NCI-H526 treated with DMSO at 0.1 percent for 48 hours (cell line): Measurements from ENCODE around the gene FXR1.
"Not testable (repeated sequence)": the region's sequence is repeated elsewhere in the genome, so short reads cannot be mapped to it uniquely, and the experiment has no call there.

Experiments used
- DNase-seq: peaks from one replicate; lab custom pipeline; 2025; lab: John Stamatoyannopoulos, UW

Gene FXR1

DNA sequence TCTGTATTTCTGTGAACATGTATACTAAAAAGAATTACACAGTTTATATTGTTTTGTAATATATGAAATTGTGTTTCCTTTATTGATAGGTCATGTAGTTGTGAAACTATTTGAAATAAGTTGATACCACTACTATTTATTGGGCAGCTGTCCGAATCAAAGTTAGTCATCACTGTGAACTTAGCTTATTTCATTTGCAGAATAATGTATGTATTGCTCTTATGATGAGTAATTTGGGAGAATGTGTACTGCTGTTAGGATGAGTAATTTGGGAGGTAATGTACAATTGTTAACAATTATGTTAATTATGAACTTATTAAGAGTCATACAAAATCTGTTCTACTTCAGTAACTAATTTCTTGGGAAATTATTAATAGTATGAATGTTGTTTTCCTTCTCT lies 22.2 kb downstream of the FXR1 start:
- DNase-seq, result no peak

DNA sequence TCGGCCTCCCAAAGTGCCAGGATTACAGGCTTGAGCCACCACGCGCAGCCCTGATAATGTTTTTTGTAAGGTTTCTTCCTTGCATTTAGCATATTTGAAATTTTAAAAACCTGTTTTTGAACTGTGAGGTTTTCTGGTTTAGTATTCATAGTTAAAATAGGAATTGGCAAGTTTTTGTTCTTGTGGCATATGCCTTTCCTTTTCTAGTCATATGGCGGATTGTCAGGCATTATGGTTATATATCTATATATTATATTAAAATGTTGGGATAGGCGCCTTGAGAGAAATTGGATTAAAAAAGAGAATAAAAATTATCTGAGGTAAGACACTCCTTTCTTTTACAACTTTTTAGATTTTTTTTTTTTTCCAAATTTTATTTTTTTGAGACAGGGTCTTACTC lies 28.4 kb downstream of the FXR1 start:
- DNase-seq, result no peak

DNA sequence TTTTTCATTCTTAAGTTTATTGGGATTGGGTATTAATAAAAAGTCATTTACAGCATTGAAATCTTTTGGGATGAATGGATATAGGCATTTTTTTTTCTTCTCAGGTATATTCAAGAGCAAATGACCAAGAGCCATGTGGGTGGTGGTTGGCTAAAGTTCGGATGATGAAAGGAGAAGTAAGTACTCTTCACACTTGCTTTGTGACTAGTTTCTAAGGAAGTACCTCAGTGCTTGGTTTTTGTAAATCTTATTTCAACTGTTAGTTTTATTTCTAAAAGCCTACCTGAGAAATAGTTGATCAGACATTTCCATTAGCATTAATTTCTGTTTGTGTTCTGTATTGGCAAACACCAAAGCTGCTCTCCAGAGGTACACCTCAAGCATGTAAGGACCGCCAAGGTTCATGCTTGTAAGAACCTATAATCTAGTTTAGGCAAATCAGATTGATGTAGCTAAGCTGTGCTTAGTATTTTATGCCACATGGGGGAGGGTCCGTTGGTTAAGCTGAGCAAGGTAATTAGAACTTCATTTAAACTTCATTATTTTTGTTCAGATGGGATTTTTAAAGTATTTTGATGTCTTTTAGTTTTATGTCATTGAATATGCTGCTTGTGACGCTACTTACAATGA lies 35.4 kb downstream of the FXR1 start:
- DNase-seq, result no peak

DNA sequence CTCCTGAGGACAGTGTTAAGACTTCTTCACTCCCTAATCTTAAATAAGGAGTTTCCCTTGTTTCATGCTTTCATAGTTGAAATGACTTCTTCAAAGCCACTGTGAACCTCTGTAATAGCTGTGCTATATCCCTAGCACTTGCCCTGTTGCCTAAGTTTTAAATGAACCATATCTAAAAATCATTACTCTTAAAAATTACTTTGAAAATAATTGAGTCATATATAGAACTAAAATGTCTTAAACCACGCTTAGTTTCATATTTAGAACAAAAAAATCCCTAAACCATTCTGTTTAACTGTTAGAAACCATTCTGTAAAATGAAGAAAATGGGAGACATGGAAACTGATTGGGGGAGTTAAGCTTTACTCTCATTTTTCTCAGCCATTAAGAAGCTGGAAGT lies 47.2 kb downstream of the FXR1 start:
- no peak for DNase-seq

DNA sequence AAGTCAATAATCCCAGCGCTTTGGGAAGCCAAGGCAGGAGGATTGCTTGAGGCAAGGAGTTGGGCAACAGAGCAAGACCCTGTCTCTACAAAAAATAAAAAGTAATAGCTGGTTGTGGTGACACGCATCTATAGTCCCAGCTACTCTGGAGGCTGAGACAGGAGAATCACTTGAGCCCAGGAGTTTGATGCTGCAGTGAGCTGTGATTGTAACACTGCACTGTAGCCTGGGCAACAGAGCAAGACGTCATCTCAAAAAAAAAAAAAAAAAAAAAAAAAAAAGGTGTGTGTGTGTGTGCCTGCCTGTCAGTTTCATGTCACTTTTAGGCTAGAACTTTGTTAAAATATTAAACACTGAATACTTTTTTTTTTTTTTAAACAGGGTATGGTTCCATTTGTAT lies 48.6 kb downstream of the FXR1 start:
- DNase-seq, result no peak

DNA sequence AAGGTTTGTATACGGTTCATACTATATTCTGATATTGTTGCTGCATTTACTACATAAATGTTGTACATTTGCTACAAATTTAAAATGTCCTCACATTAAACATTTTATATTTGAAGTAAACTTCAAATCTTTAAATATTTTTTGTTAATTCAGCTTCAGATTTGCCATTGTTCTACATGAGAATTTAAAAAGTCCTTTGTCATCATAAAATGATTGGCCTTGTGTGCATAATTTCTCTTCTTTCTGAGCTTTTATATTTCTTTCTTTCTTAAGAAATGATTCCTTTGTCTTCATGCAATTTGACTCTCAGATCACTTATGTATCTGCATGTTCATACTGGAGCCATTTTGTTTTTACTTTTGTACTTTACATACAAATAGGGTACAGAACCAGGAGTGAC lies 49.1 kb downstream of the FXR1 start:
- no peak for DNase-seq

DNA sequence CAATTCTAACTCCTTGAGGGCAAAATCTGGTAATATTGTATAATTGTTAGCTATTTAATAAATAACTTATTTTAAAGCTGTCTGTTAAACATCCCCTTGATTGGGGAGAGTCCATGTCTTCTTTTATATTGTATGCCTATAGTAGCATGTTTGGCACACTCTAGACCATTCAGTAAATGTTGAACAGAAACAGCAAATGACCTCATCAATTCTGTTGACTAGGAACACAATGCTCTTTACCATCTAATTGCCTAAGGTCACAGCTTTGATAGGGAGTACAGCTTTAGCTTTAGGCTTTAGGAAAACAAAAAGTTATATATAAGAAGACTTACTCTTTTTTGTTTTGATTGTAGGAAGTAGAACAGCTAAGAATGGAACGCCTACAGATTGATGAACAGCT lies 50.1 kb downstream of the FXR1 start:
- no peak for DNase-seq

DNA sequence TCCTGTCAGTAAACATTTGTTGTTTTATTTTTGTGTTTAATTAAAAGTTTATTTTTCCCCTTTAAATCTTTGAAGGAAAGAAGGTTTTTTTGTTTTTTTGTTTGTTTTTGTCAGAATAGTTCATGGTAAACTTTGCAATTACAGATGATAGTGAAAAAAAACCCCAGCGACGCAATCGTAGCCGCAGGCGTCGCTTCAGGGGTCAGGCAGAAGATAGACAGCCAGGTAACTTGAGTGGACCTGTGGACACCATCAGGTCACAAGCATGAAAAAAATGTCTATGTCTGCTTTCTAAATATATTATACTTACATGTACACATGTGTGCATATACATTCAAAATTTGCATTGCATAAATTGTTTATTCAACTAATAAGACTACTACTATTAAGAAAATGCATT lies 58.5 kb downstream of the FXR1 start:
- DNase-seq, result no peak

DNA sequence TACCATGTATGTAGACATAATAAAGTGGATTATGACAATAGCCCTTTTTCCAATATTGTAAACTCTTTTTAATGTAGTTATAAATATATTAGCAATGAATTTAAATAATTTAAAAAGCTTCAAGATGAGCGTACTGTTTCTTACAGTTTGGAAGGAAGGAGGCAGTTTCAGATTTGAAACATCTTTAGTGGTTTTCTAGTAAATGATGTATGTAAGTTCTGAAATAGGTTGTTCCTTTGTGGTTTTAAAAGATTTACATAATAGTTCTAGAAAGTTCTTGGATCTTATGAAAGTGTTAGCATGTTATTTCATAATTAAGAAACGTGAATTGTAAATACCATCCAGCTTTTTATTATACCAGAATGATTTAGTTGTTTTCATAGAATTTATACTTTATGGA lies 61.1 kb downstream of the FXR1 start:
- no peak for DNase-seq

DNA sequence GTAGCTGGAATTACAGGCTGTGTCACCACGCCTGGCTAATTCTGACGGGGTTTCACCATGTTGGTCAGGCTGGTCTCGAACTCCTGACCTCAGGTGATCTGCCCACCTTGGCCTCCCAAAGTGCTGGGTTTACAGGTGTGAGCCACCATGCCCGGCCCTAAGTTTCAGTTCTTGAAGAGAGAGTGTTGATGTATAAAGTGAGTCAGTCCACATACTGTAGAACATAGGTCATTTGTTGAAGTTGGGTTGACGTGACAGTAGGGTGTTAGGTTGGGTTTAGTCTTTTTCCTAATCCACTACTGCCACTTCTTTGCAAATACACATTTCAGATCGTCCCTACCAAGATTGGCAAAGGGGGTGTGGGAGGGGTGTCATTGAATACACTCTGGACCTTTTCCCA lies 61.8 kb downstream of the FXR1 start:
- DNase-seq, result no peak

DNA sequence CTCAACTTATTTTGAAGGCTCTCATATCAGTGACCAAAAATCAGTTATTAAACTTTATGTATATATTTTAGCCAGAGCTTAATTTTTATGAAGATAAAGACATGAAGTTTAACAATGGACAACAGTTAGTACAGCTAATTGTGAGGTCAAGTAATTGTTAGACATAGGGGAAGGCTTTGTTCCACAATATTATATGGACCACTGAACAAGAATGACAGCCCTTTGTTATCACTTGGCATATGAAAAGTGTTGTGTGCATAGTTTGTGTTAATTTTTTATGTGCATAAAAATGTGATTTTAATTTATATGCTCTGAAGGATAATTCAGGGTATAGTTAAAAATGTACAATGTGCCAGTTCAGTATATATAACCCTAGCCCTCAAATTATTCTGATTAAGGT lies 65.0 kb downstream of the FXR1 start:
- no peak for DNase-seq

DNA sequence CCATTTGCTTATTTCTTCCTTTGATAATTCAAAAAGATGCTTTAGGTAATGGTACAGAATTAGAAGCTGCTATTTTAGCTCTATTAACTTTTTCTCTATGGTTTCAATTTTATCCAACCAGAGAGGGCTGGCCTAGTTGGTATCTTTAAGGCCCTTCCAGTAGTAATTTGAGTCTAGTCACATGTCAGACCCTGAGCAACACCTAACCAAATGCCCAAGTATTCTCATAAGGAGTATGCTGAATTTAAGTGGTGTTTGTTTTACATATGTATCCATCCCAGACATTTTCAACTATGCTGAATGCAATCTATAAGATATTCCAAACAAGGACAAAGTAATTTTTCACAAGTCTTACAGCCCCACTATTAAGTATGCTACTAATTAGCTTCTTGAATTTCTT lies 67.5 kb downstream of the FXR1 start:
- no peak for DNase-seq

DNA sequence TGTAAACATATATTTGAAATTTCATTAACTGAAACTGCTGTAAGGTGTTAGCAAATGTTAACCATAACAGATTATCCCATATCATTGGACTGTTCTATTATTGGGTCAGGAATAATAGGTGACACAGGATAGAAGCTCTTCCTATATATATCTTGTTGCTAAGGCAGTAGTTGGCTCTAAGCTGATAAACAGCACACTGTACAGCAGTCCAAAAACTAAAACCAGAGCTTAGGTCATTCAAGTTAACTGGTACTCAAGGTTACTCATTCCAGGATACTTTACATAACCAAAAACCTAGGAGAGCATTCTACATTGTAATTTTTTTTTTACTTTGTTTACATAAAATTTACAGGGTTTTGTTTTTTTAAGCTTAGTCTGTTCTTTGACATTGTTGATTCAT lies 68.1 kb downstream of the FXR1 start:
- no peak for DNase-seq

DNA sequence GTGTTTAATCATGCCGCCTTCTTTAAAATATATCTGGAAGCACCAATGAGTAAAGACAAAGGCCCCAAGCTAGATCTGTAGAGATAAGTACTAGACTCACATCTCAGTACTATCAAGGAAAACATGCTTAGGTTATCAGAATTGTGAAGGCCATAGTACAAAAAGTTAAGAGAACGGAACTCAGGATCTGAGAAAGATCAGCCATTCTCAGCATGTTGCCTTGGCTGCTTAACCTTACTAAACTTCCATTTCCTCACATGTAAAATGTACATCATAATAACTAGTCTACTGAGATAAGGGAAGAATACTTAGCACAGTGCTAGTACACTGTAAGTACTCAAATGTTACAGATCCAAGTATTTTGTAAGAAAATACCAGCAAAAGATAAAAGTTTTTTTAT lies 69.4 kb downstream of the FXR1 start:
- DNase-seq, result no peak

DNA sequence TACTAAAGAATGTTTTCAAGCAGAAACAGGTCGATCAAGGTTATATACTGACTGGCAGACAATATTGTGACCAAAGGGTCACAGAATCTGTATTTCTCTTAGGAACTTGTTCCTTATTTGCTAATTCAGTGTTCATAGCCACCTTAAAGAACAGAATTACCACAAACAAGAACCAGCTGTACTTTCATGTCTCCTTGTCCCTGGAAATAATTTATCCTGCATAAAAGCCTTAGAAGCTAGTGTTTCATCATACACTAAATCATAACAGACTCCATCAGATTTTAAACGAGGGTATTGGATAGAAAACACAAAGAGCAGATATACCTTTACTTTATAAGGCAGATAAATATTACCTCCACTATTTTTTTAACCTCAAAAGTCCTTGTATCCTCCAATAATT lies 70.7 kb downstream of the FXR1 start:
- DNase-seq, result no peak

DNA sequence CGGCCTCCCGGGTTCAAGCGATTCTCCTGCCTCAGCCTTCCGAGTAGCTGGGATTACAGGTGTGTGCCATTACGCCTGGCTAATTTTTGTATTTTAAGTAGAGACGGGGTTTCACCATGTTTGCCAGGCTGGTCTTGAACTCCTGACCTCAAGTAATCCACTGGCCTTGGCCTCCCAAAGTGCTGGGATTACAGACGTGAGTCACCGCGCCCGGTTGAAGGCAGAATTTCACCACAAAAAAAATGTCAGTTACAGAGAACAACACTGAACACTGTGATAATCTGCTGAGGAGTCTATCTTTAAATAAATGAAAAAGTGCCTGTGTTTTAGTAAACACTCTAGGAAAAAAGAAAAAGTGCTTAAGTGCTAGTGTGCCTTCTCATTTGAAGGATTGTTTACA lies 73.9 kb downstream of the FXR1 start:
- DNase-seq, result not testable (repeated sequence)

DNA sequence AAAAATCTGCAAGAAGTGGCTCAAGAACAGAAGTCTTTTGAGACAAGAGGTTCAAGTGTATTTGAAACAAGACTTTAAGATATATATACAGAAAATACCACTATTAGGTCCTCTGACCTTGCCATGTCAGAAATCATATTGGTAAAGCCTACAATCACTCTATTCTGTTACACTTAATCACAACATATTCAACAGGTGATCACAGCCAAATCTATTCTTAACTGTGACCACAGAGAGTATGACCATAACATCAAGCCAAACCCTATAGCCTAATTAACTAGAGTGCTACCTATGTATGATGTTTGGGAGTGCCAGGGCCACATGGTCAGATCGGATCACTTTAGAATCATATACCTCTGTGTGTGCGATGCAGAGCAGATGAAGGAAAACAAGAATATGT lies 74.9 kb downstream of the FXR1 start:
- no peak for DNase-seq

DNA sequence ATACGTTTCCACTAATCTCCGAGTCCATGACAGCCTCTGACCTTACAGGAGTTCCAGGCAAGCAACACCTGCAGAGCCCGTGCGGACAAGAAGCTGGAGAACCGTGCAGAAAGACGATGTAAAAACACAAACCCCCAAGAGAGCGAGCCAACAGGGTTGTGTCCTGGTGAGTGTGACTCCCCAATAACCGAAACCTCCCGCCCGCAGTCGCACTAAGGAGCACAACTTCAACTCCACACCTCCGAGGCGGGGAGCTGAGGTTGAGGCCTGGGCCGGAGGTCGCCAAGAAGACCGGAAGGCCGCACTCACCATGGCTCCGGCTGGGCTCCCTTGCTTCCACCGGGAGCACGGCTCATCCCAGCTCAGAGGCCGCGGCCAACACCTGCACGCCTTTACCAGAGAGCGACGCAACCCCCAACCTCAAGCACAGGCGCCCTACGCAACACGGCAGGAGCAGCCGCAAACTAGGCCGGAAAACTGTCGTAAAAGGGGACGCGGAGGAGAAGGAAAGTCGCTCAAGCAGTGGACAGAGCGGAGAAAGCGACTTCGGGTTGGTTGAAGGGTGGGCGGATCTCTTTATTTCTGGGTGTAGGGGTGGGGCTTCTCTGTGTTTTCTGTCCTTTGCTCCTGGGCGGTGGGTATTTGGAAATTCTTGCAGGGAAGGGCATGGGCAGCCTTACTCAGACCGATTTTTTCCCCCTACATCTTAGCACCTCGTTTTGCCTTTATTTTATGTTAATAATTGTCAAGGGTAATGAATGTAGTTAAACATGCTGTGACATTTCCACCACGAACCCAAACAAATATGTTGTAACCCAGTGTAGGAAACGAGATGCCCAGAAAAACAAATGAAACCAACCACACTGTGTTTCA lies 77.1 kb downstream of the FXR1 start, which contains the start of gene DNAJC19:
TSS of gene DNAJC19 (minus strand) at position 446 of the 873 bp plus-strand sequence. CDS start at position 312, 134 bp downstream.
- DNase-seq, result peak; percentile 95

DNA sequence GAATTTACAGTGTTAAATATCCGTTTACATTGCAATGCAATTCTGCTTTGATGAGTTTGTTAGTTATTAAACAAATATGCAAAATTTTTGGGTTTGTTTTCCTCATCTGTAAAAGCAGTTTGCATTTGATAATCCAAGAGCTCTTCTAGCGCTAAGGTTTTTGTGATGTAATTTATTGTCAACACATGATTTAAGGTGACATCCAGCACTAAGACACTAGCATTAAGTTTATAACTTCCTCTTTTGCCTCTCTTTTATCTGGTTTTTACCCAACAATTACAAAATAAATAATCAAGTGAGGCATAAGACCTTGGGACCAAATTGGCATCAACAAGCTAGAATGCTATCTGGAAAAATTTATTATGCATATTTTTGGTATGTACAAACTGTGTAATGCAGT lies 78.0 kb downstream of the FXR1 start:
- no peak for DNase-seq

DNA sequence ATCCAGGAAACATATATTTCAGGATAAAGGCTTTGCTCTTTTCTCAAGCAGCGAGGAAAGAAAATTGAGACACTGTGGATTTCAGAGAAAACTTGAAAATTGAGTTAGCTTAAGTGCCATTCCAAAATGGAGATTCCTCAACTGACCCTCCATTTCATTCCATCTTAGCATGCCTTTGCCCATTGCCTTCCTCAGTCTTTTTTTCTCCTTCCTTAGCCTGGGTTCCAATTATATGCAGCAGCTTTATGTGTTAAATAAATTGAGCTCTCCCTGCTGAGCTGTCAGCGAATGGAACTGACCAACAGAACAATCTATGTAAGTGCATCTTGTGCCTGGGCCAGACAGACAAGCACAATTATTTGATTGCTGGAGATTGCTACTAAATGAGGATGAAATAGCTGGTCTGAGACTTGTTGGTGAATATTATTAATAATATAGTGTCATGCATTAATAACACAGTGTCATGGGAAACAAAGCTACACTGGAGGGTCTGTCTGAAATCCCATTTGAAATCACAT lies 84.0 kb downstream of the FXR1 start:
- DNase-seq, result no peak

DNA sequence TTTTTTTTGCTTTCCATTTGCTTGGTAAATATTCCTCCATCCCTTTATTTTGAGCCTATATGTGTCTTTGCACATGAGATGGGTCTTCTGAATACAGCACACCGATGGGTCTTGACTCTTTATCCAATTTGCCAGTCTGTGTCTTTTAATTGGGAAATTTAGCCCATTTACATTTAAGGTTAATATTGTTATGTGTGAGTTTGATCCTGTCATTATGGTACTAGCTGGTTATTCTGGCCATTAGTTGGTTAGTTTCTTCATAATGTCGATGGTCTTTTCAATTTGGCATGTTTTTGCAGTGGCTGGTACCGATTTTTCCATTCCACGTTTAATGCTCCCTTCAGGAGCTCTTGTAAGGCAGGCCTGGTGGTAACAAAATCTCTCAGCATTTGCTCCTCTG lies 89.9 kb downstream of the FXR1 start:
- DNase-seq, result not testable (repeated sequence)

DNA sequence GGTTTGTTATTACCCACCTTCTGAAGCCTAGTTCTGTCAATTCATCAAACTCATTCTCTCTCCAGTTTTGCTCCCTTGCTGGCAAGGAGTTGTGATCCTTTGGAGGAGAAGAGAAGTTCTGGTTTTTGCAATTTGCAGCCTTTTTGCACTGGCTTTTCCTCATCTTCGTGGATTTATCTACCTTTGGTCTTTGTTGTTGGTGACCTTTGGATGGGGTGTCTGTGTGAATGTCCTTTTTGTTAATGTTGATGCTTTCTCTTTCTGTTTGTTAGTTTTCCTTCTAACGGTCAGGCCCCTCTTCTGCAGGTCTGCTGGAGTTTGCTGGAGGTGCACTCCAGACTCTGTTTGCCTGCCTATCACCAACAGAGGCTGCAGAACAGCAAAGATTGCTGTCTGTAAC lies 91.0 kb downstream of the FXR1 start:
- not testable (repeated sequence) for DNase-seq

DNA sequence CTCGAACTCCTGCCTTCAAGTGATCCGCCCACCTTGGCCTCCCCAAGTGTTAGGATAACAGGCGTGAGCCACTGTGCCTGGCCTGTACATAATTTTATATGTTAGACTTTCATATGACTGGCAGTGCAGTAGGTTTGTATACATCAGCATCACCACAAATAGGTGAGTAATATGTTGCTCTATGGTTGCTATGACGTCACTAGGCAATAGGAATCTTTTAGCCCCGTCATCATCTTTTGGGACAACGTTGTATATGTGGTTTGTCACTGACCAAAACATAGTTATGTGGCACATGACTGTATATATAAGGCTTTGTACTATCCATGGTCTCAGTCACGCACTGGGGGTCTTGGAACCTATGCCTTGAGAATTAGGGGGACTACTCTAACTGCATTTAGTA lies 94.1 kb downstream of the FXR1 start:
- no peak for DNase-seq
